ENCODE results near the gene SLAMF6.

SLAMF6 gene

GRCh38 chr1:160474392-160475242 is 48.4 kb downstream of the SLAMF6 start:
- no peak overlapping the region for H3K4me3 ChIP-seq (replicated peaks; ENCODE audit: low read depth, low read length)
- TF ChIP-seq CTCF (IDR thresholded peaks at IDR 0.05; ENCODE audit: low read depth, low read length, missing control alignments), result no peak
- no peak for DNase-seq (ENCODE audit: extremely low read depth, low read depth)

GRCh38 chr1:160472112-160472511 is 50.9 kb downstream of the SLAMF6 start:
- no peak for TF ChIP-seq CTCF (IDR thresholded peaks at IDR 0.05; ENCODE audit: low read depth, low read length, missing control alignments)
- no peak for DNase-seq (ENCODE audit: extremely low read depth, low read depth)
- H3K4me3 ChIP-seq (replicated peaks; ENCODE audit: low read depth, low read length), result no peak overlapping the region

GRCh38 chr1:160471253-160471652 is 51.8 kb downstream of the SLAMF6 start:
- H3K4me3 ChIP-seq (replicated peaks; ENCODE audit: low read depth, low read length), result no peak overlapping the region
- DNase-seq (ENCODE audit: extremely low read depth, low read depth), result no peak
- no peak for TF ChIP-seq CTCF (IDR thresholded peaks at IDR 0.05; ENCODE audit: low read depth, low read length, missing control alignments)

- no peak for DNase-seq (ENCODE audit: extremely low read depth, low read depth)
- TF ChIP-seq CTCF (IDR thresholded peaks at IDR 0.05; ENCODE audit: low read depth, low read length, missing control alignments), result no peak
- no peak overlapping the region for H3K4me3 ChIP-seq (replicated peaks; ENCODE audit: low read depth, low read length)
Measured at GRCh38 chr1:160467576-160467975, 55.5 kb downstream of the SLAMF6 start.

GRCh38 chr1:160466961-160467360 is 56.1 kb downstream of the SLAMF6 start:
- H3K4me3 ChIP-seq (replicated peaks; ENCODE audit: low read depth, low read length), result no peak overlapping the region
- DNase-seq (ENCODE audit: extremely low read depth, low read depth), result no peak
- no peak for TF ChIP-seq CTCF (IDR thresholded peaks at IDR 0.05; ENCODE audit: low read depth, low read length, missing control alignments)

GRCh38 chr1:160465123-160465522 is 57.9 kb downstream of the SLAMF6 start:
- no peak for TF ChIP-seq CTCF (IDR thresholded peaks at IDR 0.05; ENCODE audit: low read depth, low read length, missing control alignments)
- DNase-seq (ENCODE audit: extremely low read depth, low read depth), result no peak
- no peak overlapping the region for H3K4me3 ChIP-seq (replicated peaks; ENCODE audit: low read depth, low read length)

Data from HFF-Myc (cell line).